H1 (cell line): ENCODE measurements around the gene CCNI2. TPM values are rescaled to one million over a fixed set of nuclear protein-coding genes. Genes with fewer than 3 reads are reported as not detected.

Source experiments
- CHD1 ChIP-seq: IDR thresholded peaks from 2 replicates; pipeline ENCODE4 v1.6.1; 2012; ENCODE audit warnings: low read depth, low read length, improper control_type of control experiment
- RBBP5 ChIP-seq: IDR thresholded peaks from 2 replicates; pipeline ENCODE4 v1.7.1; 2012; ENCODE audit warnings: low read depth, mild to moderate bottlenecking, inconsistent platforms, low read length, moderate library complexity, borderline replicate concordance
- SIRT6 ChIP-seq: IDR thresholded peaks from one replicate; pipeline ENCODE4 v1.7.1; 2012; ENCODE audit warnings: low read length, inconsistent platforms
- polyA plus RNA-seq, 7 experiments: library from polyadenylated mRNA; depleted of rRNA in 3 of 7; stranded (reverse) in 5 of 7; unstranded in 2 of 7; fragments of >200 nt in 5 of 7; fragments of 200-250 nt in 2 of 7; gene quantifications; 1 replicate in 5 of 7; 2 replicates in 1 of 7; 4 replicates in 1 of 7; pipeline versions ENCODE4 v1.2.1 to v1.2.3, GENCODE V29; 2011 to 2013; ENCODE audit warnings: missing spikeins in 2 of 7, mixed read lengths in 2 of 7
- total RNA-seq: library from RNA; stranded (reverse); fragmentation: NEBNext Ultra II Directional; extraction: Animal tissue kit (Norgen Biotek cat#: 25700); gene quantifications from 2 replicates; pipeline ENCODE4 v1.2.1, GENCODE V29; 2021

The CCNI2 gene
- total and polyA plus RNA-seq, 2 of the 8 experiments (the other 6 are each of a cell fraction or from before 2014, with no cell fraction given): 1.3 to 1.4 TPM

DNA sequence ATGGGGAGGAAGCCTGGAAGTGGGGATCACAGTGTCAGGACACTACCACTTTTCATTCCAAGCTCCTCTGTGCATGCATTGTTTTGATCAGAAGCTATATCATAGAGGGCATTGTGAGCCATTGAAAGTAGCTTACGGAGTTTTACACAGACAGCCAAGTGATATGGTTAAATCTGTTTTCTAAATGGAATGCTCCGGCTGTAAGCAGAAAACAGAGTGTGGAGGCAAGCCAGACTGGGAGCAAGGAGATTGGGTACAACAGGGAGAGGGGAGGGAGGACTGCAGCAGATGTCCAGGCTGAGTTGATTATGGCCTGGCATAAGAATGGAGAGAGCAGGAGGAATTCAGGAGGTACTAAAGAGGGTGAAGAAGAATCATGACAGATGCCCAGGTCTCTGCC, 50.4 kb downstream of the CCNI2 start (continued):
- TF ChIP-seq SIRT6: no peak
- TF ChIP-seq RBBP5: no peak
- no peak for TF ChIP-seq CHD1
